ENCODE results near the gene NDUFS6. TPM values are rescaled to one million over a fixed set of nuclear protein-coding genes. Genes with fewer than 3 reads are reported as not detected.
"Not testable (repeated sequence)": the region's sequence is repeated elsewhere in the genome, so short reads cannot be mapped to it uniquely, and the experiment has no call there.

Gene NDUFS6
- total RNA-seq, 1 donor from 2014 or later = 32.3 TPM

GRCh38 chr5:1815071-1815786 lies 14.0 kb downstream of the NDUFS6 start:
- DNase-seq (ENCODE audit: low read depth in 2 of 2) = no peak

- no peak for DNase-seq (ENCODE audit: low read depth in 2 of 2)
Measured at GRCh38 chr5:1815881-1816292, 14.7 kb downstream of the NDUFS6 start.

GRCh38 chr5:1816495-1817089 lies 15.4 kb downstream of the NDUFS6 start:
- DNase-seq (ENCODE audit: low read depth in 2 of 2) = not testable (repeated sequence)

- DNase-seq (ENCODE audit: low read depth in 2 of 2) = no peak
Measured at GRCh38 chr5:1817261-1818043, 16.2 kb downstream of the NDUFS6 start.

GRCh38 chr5:1818784-1819183 lies 17.6 kb downstream of the NDUFS6 start:
- no peak for DNase-seq (ENCODE audit: low read depth in 2 of 2)

- DNase-seq (ENCODE audit: low read depth in 2 of 2) = no peak
Measured at GRCh38 chr5:1819458-1819857, 18.3 kb downstream of the NDUFS6 start.

GRCh38 chr5:1820381-1820780 lies 19.2 kb downstream of the NDUFS6 start:
- no peak for DNase-seq (ENCODE audit: low read depth in 2 of 2)

GRCh38 chr5:1820926-1821325 lies 19.7 kb downstream of the NDUFS6 start:
- DNase-seq (ENCODE audit: low read depth in 2 of 2) = no peak

- no peak for DNase-seq (ENCODE audit: low read depth in 2 of 2)
Measured at GRCh38 chr5:1821862-1822261, 20.7 kb downstream of the NDUFS6 start.

- DNase-seq (ENCODE audit: low read depth in 2 of 2) = no peak
Measured at GRCh38 chr5:1823381-1824034, 22.3 kb downstream of the NDUFS6 start.

- DNase-seq (ENCODE audit: low read depth in 2 of 2) = no peak
Measured at GRCh38 chr5:1824109-1824821, 23.1 kb downstream of the NDUFS6 start.

GRCh38 chr5:1824903-1825841 lies 24.0 kb downstream of the NDUFS6 start:
- DNase-seq (ENCODE audit: low read depth in 2 of 2) = no peak

- no peak for DNase-seq (ENCODE audit: low read depth in 2 of 2)
Measured at GRCh38 chr5:1826235-1826980, 25.2 kb downstream of the NDUFS6 start.

- DNase-seq (ENCODE audit: low read depth in 2 of 2) = no peak
Measured at GRCh38 chr5:1827025-1827885, 26.0 kb downstream of the NDUFS6 start.

- DNase-seq (ENCODE audit: low read depth in 2 of 2) = peak in 1 of 2 donors; percentile 11
Measured at GRCh38 chr5:1827886-1828397, 26.7 kb downstream of the NDUFS6 start.

GRCh38 chr5:1830571-1831228 lies 29.5 kb downstream of the NDUFS6 start:
- DNase-seq (ENCODE audit: low read depth in 2 of 2) = no peak

GRCh38 chr5:1831257-1831656 lies 30.1 kb downstream of the NDUFS6 start:
- no peak for DNase-seq (ENCODE audit: low read depth in 2 of 2)

Measured in lung microvascular endothelial cell (primary cell).